K562 (cell line): ENCODE data around the gene GPX6. TPM values are rescaled to one million over a fixed set of nuclear protein-coding genes. Genes with fewer than 3 reads are reported as not detected.

ENCODE experiments used
- CEBPG ChIP-seq, 3 experiments: fragments of 200-800 bp in 1 of 3; sonication (Bioruptor generic) in 1 of 3; sonication (generic) in 1 of 3; formaldehyde crosslinking in 1 of 3; IDR thresholded peaks in 2 of 3; conservative IDR thresholded peaks in 1 of 3; 2 replicates each; pipeline versions ENCODE4 v1.6.1 to v1.8.0; 2016 to 2022; ENCODE audit warnings: missing compliant biosample characterization in 2 of 3, missing genetic modification characterization in 2 of 3, mild to moderate bottlenecking in 1 of 3, missing genetic modification reagents in 1 of 3
- DPF2 ChIP-seq: fragments of 450-650 bp; IDR thresholded peaks from 2 replicates; pipeline ENCODE4 v1.6.1; 2016
- ERF ChIP-seq: fragments of 450-650 bp; formaldehyde crosslinking; IDR thresholded peaks from 2 replicates; pipeline ENCODE4 v1.4.0; 2020; ENCODE audit warnings: mild to moderate bottlenecking, mixed read lengths
- ESRRB ChIP-seq: fragments of 250-450 bp; sonication (Bioruptor Pico); IDR thresholded peaks from 2 replicates; pipeline ENCODE4 v1.5.0; 2020; ENCODE audit warnings: mild to moderate bottlenecking, moderate library complexity, borderline replicate concordance
- EWSR1 ChIP-seq: fragments of 450-650 bp; IDR thresholded peaks from 2 replicates; pipeline ENCODE4 v1.6.1; 2018; ENCODE audit warnings: borderline replicate concordance, mild to moderate bottlenecking, low read depth, moderate library complexity; ENCODE audit not compliant: partially characterized antibody
- GABPA ChIP-seq: fragments of 200-800 bp; sonication (Bioruptor generic); conservative IDR thresholded peaks from 2 replicates; pipeline ENCODE4 v1.6.1; 2016; ENCODE audit warnings: low read depth, missing genetic modification characterization, missing compliant biosample characterization
- GTF2E2 ChIP-seq: fragments of 200-800 bp; sonication (Bioruptor generic); IDR thresholded peaks from 2 replicates; pipeline ENCODE4 v1.6.1; 2016; ENCODE audit warnings: missing genetic modification characterization, missing compliant biosample characterization
- PHF8 ChIP-seq: fragments of 200-600 bp; sonication (generic); IDR thresholded peaks from 2 replicates; pipeline ENCODE4 v1.6.1; 2012; ENCODE audit warnings: mixed run types, mild to moderate bottlenecking, inconsistent platforms, low read length, moderate library complexity, borderline replicate concordance
- PRPF4 ChIP-seq: fragments of 200-400 bp; formaldehyde crosslinking; IDR thresholded peaks from one replicate; pipeline ENCODE4 v1.6.1; 2017; ENCODE audit warnings: low read length, low read depth, mild to moderate bottlenecking; ENCODE audit not compliant: insufficient read depth, poor library complexity, severe bottlenecking
- RFX7 ChIP-seq: fragments of 250-450 bp; sonication (Bioruptor Pico); IDR thresholded peaks from 2 replicates; pipeline ENCODE4 v1.5.1; 2021; ENCODE audit warnings: mild to moderate bottlenecking
- SREBF1 ChIP-seq: fragments of 150-350 bp; IDR thresholded peaks from 2 replicates; pipeline ENCODE4 v1.6.1; 2014; ENCODE audit warnings: antibody characterized with exemption, low read depth, low read length, borderline replicate concordance
- SREBF2 ChIP-seq: sonication (generic); formaldehyde crosslinking; IDR thresholded peaks from 2 replicates; pipeline ENCODE4 v1.4.0; 2020; ENCODE audit warnings: mild to moderate bottlenecking, missing genetic modification reagents
- TAF1 ChIP-seq: IDR thresholded peaks from 2 replicates; pipeline ENCODE4 v1.6.1; 2011; ENCODE audit warnings: mild to moderate bottlenecking, low read length, moderate library complexity; ENCODE audit not compliant: insufficient read depth, control insufficient read depth, severe bottlenecking; ENCODE audit errors: extremely low read depth
- TAF9B ChIP-seq: fragments of 450-650 bp; IDR thresholded peaks from 2 replicates; pipeline ENCODE4 v1.6.1; 2018; ENCODE audit warnings: mild to moderate bottlenecking; ENCODE audit not compliant: partially characterized antibody
- TCF7 ChIP-seq: sonication (generic); IDR thresholded peaks from 2 replicates; pipeline ENCODE4 v1.6.1; 2016; ENCODE audit warnings: antibody characterized with exemption, borderline replicate concordance
- TCF7L2 ChIP-seq: fragments of 150-350 bp; IDR thresholded peaks from 2 replicates; pipeline ENCODE4 v1.6.1; 2016; ENCODE audit warnings: low read depth, mild to moderate bottlenecking, low read length, moderate library complexity
- ZEB2 ChIP-seq: fragments of 450-650 bp; IDR thresholded peaks from 2 replicates; pipeline ENCODE4 v1.6.1; 2016
- ZFP30 ChIP-seq: fragments of 250-450 bp; sonication (Bioruptor Pico); IDR thresholded peaks from 2 replicates; pipeline ENCODE4 v1.8.0; 2022; ENCODE audit warnings: moderate library complexity, mild to moderate bottlenecking, inconsistent platforms, borderline replicate concordance
- ZFPM2 ChIP-seq: fragments of 250-450 bp; sonication (Bioruptor Pico); IDR thresholded peaks from 2 replicates; pipeline ENCODE4 v1.5.1; 2022; ENCODE audit warnings: mild to moderate bottlenecking
- ZKSCAN1 ChIP-seq: fragments of 150-350 bp; IDR thresholded peaks from 2 replicates; pipeline ENCODE4 v1.6.1; 2016; ENCODE audit warnings: low read depth, low read length
- ZNF232 ChIP-seq: sonication (generic); formaldehyde crosslinking; IDR thresholded peaks from 2 replicates; pipeline ENCODE4 v1.8.0; 2022; ENCODE audit warnings: mild to moderate bottlenecking, missing genetic modification reagents
- ZNF347 ChIP-seq: fragments of 450-650 bp; formaldehyde crosslinking; IDR thresholded peaks from 2 replicates; pipeline ENCODE4 v1.4.0; 2020; ENCODE audit warnings: low read depth, mild to moderate bottlenecking, moderate library complexity
- ZNF41 ChIP-seq: fragments of 250-450 bp; sonication (Bioruptor Pico); conservative IDR thresholded peaks from 2 replicates; pipeline ENCODE4 v1.4.0; 2020; ENCODE audit warnings: mild to moderate bottlenecking
- polyA plus RNA-seq, 8 experiments: library from polyadenylated mRNA; depleted of rRNA in 4 of 8; stranded (reverse) in 5 of 8; unstranded in 3 of 8; fragments of >200 nt; fragmentation: Nextera tagmentation in 2 of 8; fragmentation: Illumina TruSeq in 1 of 8; extraction: Ambion mirVana in 2 of 8; extraction: Trizol in 1 of 8; gene quantifications; 2 replicates each; pipeline versions ENCODE4 v1.2.1 to v1.2.3, GENCODE V29; 2011 to 2014; ENCODE audit warnings: inconsistent platforms in 1 of 8, missing spikeins in 1 of 8
- total RNA-seq, 7 experiments: library from RNA; depleted of rRNA in 6 of 7; stranded (reverse); fragments of >200 nt in 6 of 7; fragmentation: Illumina TruSeq in 2 of 7; extraction: Trizol in 2 of 7; gene quantifications; 2 replicates each; pipeline versions ENCODE4 v1.2.1 to v1.2.3, GENCODE V29; 2011 to 2021; ENCODE audit warnings: low replicate concordance in 1 of 7
- TF ChIP-seq, protein P1 (sequence below), 2 experiments: fragments of 450-650 bp; IDR thresholded peaks; 2 replicates each; pipeline ENCODE4 v1.6.1; 2016
- TF ChIP-seq, protein P2 (sequence below): sonication (generic); formaldehyde crosslinking; IDR thresholded peaks from 2 replicates; pipeline ENCODE4 v1.8.1; 2022; ENCODE audit warnings: missing genetic modification reagents
- TF ChIP-seq, protein P3 (sequence below): fragments of 250-450 bp; sonication (Bioruptor Pico); IDR thresholded peaks from 2 replicates; pipeline ENCODE4 v1.8.0; 2021; ENCODE audit warnings: moderate library complexity, mild to moderate bottlenecking, inconsistent platforms

GPX6 gene
- total and polyA plus RNA-seq, 9 of the 15 experiments (the other 6 are each of a cell fraction or from before 2014, with no cell fraction given), result not detected

DNA sequence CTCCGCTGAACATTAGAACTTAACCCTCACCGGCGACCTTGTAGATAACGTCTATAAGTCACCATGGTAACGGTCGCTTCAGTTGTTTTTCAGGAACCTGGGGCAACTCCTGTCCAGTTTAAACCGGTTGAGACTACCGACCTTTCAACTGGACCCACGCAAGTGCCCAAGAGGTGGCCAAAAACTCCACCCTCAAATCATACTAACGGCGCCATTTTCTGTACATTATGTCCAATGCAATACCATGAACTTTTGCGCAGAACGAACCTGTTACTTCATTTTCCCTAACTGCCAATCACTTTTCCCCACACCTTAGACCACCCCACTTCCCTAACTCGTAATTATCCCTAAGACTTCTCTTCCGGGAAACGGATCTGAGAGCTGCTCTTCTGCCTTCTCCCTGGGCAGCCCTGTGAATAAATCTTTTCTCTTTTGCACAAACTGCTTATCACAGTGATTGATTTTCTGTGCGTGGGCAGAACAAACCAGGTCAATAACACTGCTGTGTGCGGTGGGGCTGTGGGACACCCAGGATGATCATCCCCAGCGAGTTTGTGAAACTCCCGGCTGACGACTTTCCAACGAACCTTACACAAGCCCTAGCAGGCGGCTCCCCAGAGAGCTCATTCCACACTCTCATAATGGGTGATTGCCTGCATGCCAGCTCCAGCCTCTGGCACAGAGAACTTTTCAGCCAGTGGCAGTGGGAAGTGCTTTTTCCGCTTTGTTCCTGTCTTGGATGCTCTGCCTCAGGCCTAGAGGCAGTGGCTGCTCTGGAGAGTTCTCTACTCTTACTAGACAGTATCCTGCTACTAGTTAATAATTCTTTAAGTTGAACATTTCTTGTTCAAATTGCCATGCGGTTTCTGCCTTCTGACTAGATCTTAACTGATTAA, 38.6 kb upstream of the GPX6 start (continued):
- TF ChIP-seq ZFPM2, result no peak
- no peak for TF ChIP-seq SREBF1
- TF ChIP-seq ERF (CRISPR knock-in tag), result 0 out of 2 replicates have a peak, but pooled peaks have one; percentile 78
- TF ChIP-seq GTF2E2 (tag), result no peak
- 0 out of 2 replicates have a peak, but pooled peaks have one; percentile 10 for TF ChIP-seq GABPA (tag)
- TF ChIP-seq ZFP30 (CRISPR knock-in tag), result no peak
- peak; percentile 41; the same call in 1 of the 2 replicates for TF ChIP-seq PHF8
- TF ChIP-seq, protein P1, sequence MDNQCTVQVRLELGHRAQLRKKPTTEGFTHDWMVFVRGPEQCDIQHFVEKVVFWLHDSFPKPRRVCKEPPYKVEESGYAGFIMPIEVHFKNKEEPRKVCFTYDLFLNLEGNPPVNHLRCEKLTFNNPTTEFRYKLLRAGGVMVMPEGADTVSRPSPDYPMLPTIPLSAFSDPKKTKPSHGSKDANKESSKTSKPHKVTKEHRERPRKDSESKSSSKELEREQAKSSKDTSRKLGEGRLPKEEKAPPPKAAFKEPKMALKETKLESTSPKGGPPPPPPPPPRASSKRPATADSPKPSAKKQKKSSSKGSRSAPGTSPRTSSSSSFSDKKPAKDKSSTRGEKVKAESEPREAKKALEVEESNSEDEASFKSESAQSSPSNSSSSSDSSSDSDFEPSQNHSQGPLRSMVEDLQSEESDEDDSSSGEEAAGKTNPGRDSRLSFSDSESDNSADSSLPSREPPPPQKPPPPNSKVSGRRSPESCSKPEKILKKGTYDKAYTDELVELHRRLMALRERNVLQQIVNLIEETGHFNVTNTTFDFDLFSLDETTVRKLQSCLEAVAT (IDR thresholded peaks at IDR 0.05), result peak in 1 of 2 experiments; percentile 83; a peak in 1 of 4 replicates
- 0 out of 2 replicates have a peak, but pooled peaks have one; percentile 28 for TF ChIP-seq ZEB2
- 0 out of 2 replicates have a peak, but pooled peaks have one; percentile 72 for TF ChIP-seq ZNF347
- TF ChIP-seq ZKSCAN1, result no peak
- no peak for TF ChIP-seq PRPF4
- TF ChIP-seq TAF9B, result no peak
- no peak for TF ChIP-seq TCF7
- no peak for TF ChIP-seq EWSR1
- TF ChIP-seq TAF1, result peak; percentile 26
- no peak for TF ChIP-seq ESRRB (CRISPR knock-in tag)
- no peak for TF ChIP-seq ZNF232 (CRISPR knock-in tag)
- TF ChIP-seq ZNF41 (CRISPR knock-in tag), result peak; percentile 71
- TF ChIP-seq DPF2, result peak; percentile 40; the same call in 1 of the 2 replicates
- TF ChIP-seq, protein P2, sequence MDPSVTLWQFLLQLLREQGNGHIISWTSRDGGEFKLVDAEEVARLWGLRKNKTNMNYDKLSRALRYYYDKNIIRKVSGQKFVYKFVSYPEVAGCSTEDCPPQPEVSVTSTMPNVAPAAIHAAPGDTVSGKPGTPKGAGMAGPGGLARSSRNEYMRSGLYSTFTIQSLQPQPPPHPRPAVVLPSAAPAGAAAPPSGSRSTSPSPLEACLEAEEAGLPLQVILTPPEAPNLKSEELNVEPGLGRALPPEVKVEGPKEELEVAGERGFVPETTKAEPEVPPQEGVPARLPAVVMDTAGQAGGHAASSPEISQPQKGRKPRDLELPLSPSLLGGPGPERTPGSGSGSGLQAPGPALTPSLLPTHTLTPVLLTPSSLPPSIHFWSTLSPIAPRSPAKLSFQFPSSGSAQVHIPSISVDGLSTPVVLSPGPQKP (CRISPR knock-in tag), result no peak
- TF ChIP-seq RFX7, result no peak; the same call in 1 of the 2 replicates
- no peak for TF ChIP-seq SREBF2 (CRISPR knock-in tag)
- no peak for TF ChIP-seq TCF7L2
- TF ChIP-seq, protein P3, sequence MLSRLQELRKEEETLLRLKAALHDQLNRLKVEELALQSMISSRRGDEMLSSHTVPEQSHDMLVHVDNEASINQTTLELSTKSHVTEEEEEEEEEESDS (CRISPR knock-in tag), result no peak
- no peak; the same call in 1 of the 2 replicates for TF ChIP-seq CEBPG (CRISPR knock-in tag; IDR thresholded peaks at IDR 0.05)
- peak; percentile 52 to 58; a peak in 3 of 4 replicates for TF ChIP-seq CEBPG (tag; conservative IDR thresholded peaks at IDR 0.05 in 1 of 2, IDR thresholded peaks at IDR 0.05 in 1 of 2)
